GM12872 (cell line): ENCODE measurements around the gene SPINK6.

Source experiments
- CTCF ChIP-seq: IDR thresholded peaks from 3 replicates; pipeline ENCODE4 v1.5.1; 2011; ENCODE audit warnings: low read depth, mild to moderate bottlenecking, low read length, moderate library complexity; ENCODE audit not compliant: insufficient read depth

SPINK6 gene

GRCh38 chr5:148202531-148203203 is at the start of gene SPINK6:
TSS of gene SPINK6 (plus strand) at chr5:148203042. CDS start at chr5:148203097, 55 bp downstream.
- no peak for TF ChIP-seq CTCF

DNA sequence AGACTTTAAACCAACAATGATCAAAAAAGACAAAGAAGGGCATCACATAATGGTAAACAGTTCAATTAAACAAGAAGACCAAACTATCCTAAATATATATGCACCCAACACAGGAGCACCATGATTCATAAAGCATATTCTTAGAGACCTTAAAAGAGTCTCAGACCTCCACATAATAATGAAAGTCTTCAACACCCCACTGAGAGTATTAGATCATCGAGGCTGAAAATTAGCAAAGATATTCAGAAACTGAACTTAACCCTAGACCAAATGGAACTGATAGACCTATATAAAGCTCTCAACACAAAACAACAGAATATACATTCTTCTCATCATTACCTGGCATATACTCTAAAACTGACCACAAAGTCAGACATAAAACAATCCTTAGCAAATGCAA is 46.2 kb upstream of the SPINK6 start:
- TF ChIP-seq CTCF = no peak

DNA sequence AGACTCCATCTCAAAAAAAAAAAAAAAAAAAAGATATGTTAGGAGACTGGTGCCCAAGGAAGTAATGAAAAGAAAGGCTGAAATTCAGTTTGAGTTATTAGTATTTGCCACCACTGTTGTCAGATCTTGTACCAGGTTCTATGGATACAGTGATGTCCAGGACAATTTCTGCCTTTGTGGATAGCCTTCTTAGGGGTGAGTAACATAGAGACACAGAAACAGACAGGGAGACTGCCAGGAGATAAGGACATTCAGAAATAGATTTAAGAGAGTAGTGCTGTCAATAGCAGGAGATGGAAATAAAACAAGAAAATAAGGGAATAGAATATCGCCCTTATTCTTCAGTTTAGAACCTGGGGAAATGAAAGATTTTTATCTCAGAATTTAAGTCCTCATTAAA is 40.8 kb upstream of the SPINK6 start:
- no peak for TF ChIP-seq CTCF

GRCh38 chr5:148163345-148163744 is 39.5 kb upstream of the SPINK6 start:
- TF ChIP-seq CTCF = peak; percentile 24; the same call in 1 of the 3 replicates

DNA sequence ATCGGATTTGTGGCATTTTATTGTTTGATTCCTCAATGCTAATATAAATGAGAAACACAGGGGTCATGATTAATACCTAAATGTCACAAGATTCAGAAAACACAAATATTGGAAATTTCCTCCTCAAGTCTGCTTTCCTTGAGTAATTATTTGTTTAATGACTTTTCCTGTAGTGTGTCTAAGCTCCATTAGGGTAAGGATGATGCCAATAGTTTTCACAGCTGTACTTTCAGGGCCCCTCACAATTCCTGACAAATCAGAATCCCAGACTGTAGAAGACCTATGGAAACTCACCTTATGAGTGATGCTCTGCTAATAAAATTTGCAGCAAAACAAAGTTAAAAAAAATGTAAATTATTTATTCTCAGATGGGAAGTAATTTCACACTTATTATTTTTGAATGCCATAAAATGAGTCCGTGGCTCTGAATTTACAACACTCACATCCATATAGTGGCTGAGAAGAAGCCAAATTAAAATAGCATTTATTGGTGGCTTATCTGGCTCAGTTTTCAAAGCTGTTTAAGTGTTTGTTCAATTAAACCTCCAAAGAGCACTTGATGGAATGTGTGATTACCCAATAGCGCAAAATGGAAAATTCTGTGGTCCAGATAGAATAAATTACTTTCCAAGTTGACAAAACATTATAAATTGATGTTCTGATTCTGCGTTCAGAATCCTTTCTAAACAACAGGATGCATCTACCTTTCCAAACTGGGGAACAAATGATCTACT is 36.1 kb upstream of the SPINK6 start:
- no peak for TF ChIP-seq CTCF

- no peak for TF ChIP-seq CTCF
Measured at GRCh38 chr5:148168246-148168645, 34.6 kb upstream of the SPINK6 start, which contains the start of gene SPINK14. TSS of gene SPINK14 (plus strand) at chr5:148168546. CDS start at chr5:148169733, 1,187 bp downstream.

DNA sequence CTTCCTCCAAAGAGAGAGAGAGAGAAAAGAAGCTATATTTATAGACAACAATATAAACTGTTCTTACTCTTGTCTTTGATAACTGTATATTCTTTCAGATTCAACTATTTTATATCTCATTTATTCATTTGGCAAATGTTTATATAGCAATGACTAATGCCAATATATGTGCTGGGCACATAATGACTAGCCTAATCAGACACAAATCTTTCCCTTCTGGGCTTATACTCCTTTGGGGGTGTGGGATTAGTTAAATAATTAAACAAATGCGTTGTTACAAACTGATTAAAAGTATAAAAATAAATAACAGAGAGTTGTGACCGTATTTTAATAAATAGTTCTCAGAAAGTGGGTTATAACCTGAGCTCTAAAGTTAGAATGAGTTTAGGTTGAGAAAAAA is 30.5 kb upstream of the SPINK6 start:
- no peak for TF ChIP-seq CTCF
